ENCODE data around the gene CCDC150. TPM values are rescaled to one million over a fixed set of nuclear protein-coding genes. Genes with fewer than 3 reads are reported as not detected.

CCDC150 gene
- total and polyA plus RNA-seq, 8 donors: 0.29 to 19.8 (median 3.2) TPM; not detected in 1

DNA sequence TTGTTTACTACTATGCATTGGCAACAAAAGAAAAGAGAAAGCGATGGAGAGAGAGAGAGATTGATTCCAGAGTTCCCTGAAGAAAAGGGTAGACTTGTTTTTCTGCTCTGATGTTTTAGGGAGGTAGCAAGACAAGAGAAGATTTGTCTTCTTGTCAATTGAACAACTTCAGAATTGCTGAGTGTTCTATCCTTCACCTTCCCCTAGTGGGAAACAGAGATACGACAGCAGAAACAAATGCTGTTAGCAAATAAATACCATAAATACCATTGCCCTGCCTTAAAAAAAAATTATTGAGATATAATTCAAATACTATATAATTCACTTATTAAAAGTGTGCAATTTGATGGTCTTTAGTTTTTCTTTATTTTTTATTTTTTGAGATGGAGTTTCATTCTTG, 26.2 kb upstream of the CCDC150 start:
- TF ChIP-seq EP300 (IDR thresholded peaks at IDR 0.05) (no peak), POLR2A (IDR thresholded peaks at IDR 0.05) (no peak), POLR2AphosphoS5 (IDR thresholded peaks at IDR 0.05) (no peak)
- TF ChIP-seq, protein P1, sequence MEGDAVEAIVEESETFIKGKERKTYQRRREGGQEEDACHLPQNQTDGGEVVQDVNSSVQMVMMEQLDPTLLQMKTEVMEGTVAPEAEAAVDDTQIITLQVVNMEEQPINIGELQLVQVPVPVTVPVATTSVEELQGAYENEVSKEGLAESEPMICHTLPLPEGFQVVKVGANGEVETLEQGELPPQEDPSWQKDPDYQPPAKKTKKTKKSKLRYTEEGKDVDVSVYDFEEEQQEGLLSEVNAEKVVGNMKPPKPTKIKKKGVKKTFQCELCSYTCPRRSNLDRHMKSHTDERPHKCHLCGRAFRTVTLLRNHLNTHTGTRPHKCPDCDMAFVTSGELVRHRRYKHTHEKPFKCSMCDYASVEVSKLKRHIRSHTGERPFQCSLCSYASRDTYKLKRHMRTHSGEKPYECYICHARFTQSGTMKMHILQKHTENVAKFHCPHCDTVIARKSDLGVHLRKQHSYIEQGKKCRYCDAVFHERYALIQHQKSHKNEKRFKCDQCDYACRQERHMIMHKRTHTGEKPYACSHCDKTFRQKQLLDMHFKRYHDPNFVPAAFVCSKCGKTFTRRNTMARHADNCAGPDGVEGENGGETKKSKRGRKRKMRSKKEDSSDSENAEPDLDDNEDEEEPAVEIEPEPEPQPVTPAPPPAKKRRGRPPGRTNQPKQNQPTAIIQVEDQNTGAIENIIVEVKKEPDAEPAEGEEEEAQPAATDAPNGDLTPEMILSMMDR (IDR thresholded peaks at IDR 0.05): no peak
- Histone ChIP-seq H3K27me3 (no peaks in the 10 kb centered on the region), H3K4me3 (no peak overlapping the region), H3K9me3 (no peaks in the 10 kb centered on the region), H3K36me3 (no peaks in the 10 kb centered on the region), H3K4me1 (no peaks in the 10 kb centered on the region), H3K27ac (no peak overlapping the region)
- DNase-seq: no peak
- intact Hi-C loops (cut with DNase I; ENCODE audit: low total_unique reads): no loop called here
- WGBS, 5 donors: 83 to 89% (median 86%) methylated on average over 2 of the region's 2 CpGs

DNA sequence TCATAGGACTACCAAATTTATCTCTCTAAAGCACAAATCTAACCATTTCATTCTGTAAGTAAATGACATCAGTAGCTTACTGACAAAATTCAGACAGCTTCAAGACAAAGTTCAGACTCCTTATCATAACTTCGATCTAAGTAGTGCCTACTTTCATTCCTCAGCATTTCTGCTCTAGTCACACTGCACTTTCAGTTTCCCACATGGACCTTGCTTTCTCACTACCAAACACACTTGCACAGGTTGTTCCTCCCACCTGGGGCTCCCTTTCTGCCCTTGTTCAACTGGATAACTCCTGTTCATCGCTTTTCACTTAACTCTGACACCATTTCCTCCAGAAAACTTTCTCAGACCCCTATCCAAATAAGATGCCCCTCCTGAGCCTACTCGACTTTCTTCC, 22.1 kb upstream of the CCDC150 start:
- WGBS, 5 donors: 68 to 83% (median 69%) methylated on average over 3 of the region's 3 CpGs
- TF ChIP-seq POLR2AphosphoS5 (IDR thresholded peaks at IDR 0.05): no peak
- H3K36me3 ChIP-seq: no peaks in the 10 kb centered on the region
- H3K4me3 ChIP-seq: no peak overlapping the region
- intact Hi-C loops (cut with DNase I; ENCODE audit: low total_unique reads): no loop called here
- H3K4me1 ChIP-seq: no peaks in the 10 kb centered on the region
- H3K9me3 ChIP-seq: no peaks in the 10 kb centered on the region
- H3K27me3 ChIP-seq: no peaks in the 10 kb centered on the region
- DNase-seq: no peak
- H3K27ac ChIP-seq: no peak overlapping the region

DNA sequence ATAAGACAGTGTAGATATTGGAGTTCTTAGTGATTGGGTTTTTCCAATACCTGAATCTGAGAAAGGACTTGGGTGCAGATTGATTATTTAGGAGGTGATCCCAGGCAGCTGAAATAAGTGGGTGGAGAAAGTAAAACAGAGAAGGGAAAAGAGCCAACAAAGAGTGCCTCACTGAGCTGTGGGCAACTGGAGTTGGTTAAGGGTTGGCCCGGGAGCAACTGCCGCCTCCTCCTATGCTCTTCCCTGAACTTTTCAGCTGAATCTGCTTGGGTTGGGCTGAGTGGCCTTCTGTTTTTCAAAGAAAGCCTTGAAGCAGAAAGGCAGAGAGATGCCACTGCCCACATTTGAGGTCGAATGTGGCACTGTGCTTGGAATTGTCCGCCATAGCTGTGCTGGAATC, 20.9 kb upstream of the CCDC150 start:
- no peaks in the 10 kb centered on the region for H3K4me1 ChIP-seq
- no peaks in the 10 kb centered on the region for H3K27me3 ChIP-seq
- no peak overlapping the region for H3K27ac ChIP-seq
- no peak overlapping the region for H3K4me3 ChIP-seq
- intact Hi-C loops (cut with DNase I; ENCODE audit: low total_unique reads): no loop called here
- no peak for TF ChIP-seq EP300 (IDR thresholded peaks at IDR 0.05)
- TF ChIP-seq POLR2AphosphoS5 (IDR thresholded peaks at IDR 0.05): no peak
- TF ChIP-seq, protein P1 (IDR thresholded peaks at IDR 0.05): no peak
- TF ChIP-seq POLR2A (IDR thresholded peaks at IDR 0.05): no peak
- no peak for DNase-seq
- no peaks in the 10 kb centered on the region for H3K36me3 ChIP-seq
- H3K9me3 ChIP-seq: no peaks in the 10 kb centered on the region
- 80 to 94% (median 91%) methylated on average over 4 of the region's 4 CpGs for WGBS, 5 donors

DNA sequence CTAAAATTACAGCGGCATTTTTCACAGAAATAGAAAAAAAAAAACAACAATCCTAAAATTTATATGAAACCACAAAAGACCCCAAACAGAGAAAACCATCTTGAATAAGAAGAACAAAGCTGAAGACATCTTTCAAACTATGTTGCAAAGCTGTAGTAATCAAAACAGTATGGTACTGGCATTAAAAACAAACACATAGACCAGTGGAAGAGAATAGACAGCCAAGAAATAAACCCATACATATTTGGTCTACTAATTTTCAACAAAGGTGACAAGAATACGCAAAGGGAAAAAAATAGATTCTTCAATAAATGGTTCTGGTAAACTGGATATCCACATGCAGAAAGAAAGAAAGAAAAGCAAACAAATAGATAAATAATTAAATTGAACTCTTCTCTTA, 9.0 kb upstream of the CCDC150 start:
- no peak for TF ChIP-seq POLR2AphosphoS5 (IDR thresholded peaks at IDR 0.05)
- TF ChIP-seq, protein P1 (IDR thresholded peaks at IDR 0.05): no peak
- TF ChIP-seq POLR2A (IDR thresholded peaks at IDR 0.05): no peak
- no peak for TF ChIP-seq EP300 (IDR thresholded peaks at IDR 0.05)
- Histone ChIP-seq H3K36me3 (no peaks in the 10 kb centered on the region), H3K27ac (no peak overlapping the region), H3K27me3 (no peaks in the 10 kb centered on the region), H3K4me1 (no peaks in the 10 kb centered on the region), H3K9me3 (peaks cover 0 to 13% (median 6%) of the 10 kb centered on the region in 4 donors), H3K4me3 (no peak overlapping the region)
- 69 to 100% (median 95%) methylated on average over 2 of the region's 2 CpGs for WGBS, 5 donors
- no peak for DNase-seq
- intact Hi-C loops (cut with DNase I; ENCODE audit: low total_unique reads): no loop called here

DNA sequence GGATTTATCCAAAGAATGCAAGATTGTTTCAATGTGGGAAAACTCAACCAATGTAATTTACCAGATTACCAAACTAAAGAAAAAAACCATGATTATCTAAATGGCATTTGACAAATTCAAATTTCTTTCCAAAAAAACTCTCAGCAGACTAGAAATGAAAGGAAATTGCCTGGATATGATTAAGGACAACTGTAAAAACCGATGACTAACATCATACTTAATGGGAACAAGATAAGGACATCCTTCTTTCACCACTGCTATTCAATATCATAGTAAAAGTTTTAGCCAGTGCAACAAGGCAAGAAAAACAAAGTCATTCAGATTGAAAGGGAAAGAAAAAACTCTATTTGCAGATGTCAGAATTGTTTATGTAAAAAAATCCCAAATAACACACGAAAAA, 4.4 kb upstream of the CCDC150 start:
- DNase-seq: no peak
- intact Hi-C loops (cut with DNase I; ENCODE audit: low total_unique reads): no loop called here
- H3K9me3 ChIP-seq: peaks cover 0 to 8% (median 5%) of the 10 kb centered on the region in 4 donors
- no peak overlapping the region for H3K4me3 ChIP-seq
- no peaks in the 10 kb centered on the region for H3K36me3 ChIP-seq
- peaks cover 6 to 12% (median 8%) of the 10 kb centered on the region in 4 donors for H3K4me1 ChIP-seq
- 59 to 77% (median 63%) methylated on average over 2 of the region's 2 CpGs for WGBS, 5 donors
- no peak overlapping the region for H3K27ac ChIP-seq
- TF ChIP-seq POLR2A (IDR thresholded peaks at IDR 0.05) (no peak), EP300 (IDR thresholded peaks at IDR 0.05) (no peak), POLR2AphosphoS5 (IDR thresholded peaks at IDR 0.05) (no peak)
- TF ChIP-seq, protein P1 (IDR thresholded peaks at IDR 0.05): no peak
- H3K27me3 ChIP-seq: no peaks in the 10 kb centered on the region

All from stomach (tissue), 9 donors.